Left ventricle myocardium inferior (tissue), 1 donor: Measurements from ENCODE around the gene MROH9. TPM values are rescaled to one million over a fixed set of nuclear protein-coding genes. Genes with fewer than 3 reads are reported as not detected.

Source experiments
- DNase-seq: peaks from one replicate; pipeline ENCODE4 v3.0.0-alpha.2; 2020
- H3K27ac ChIP-seq: fragments of 200-600 bp; replicated peaks from 2 replicates; pipeline ENCODE4 v1.8.0; 2021
- H3K27me3 ChIP-seq: fragments of 200-600 bp; 2 replicates; pipeline ENCODE4 v1.8.0; 2021; ENCODE audit warnings: low read depth
- H3K36me3 ChIP-seq: fragments of 200-600 bp; 2 replicates; pipeline ENCODE4 v1.8.0; 2021
- H3K4me1 ChIP-seq: fragments of 200-600 bp; 2 replicates; pipeline ENCODE4 v1.8.0; 2021
- H3K4me3 ChIP-seq: fragments of 200-600 bp; 2 replicates; pipeline ENCODE4 v1.8.0; 2021; ENCODE audit warnings: mild to moderate bottlenecking, moderate library complexity
- H3K9me3 ChIP-seq: fragments of 200-600 bp; replicated peaks from 2 replicates; pipeline ENCODE4 v1.8.0; 2021
- CTCF ChIP-seq: fragments of 200-600 bp; IDR thresholded peaks from 2 replicates; pipeline ENCODE4 v1.8.0; 2021; ENCODE audit warnings: antibody characterized with exemption, mild to moderate bottlenecking, borderline replicate concordance
- intact Hi-C: fragments of 100-400 bp; cut with micrococcal nuclease; formaldehyde crosslinking; loops from one replicate; pipeline ENCODE4 v1.11.0; 2022
- total RNA-seq: library from RNA; stranded (reverse); fragmentation: NEBNext Ultra II Directional; extraction: Animal tissue kit (Norgen Biotek cat#: 25700); gene quantifications from one replicate; pipeline ENCODE4 v1.2.1, GENCODE V29; 2021
- donor health status: DM: no; HTN: yes; CAD: no; lungs with severe emphysema.

The MROH9 gene
- total RNA-seq, 1 donor from 2014 or later: not detected

GRCh38 chr1:170993151-170993550 lies 57.8 kb downstream of the MROH9 start:
- no peaks in the 10 kb centered on the region for H3K4me1 ChIP-seq
- H3K9me3 ChIP-seq: no peaks in the 10 kb centered on the region

GRCh38 chr1:170993717-170994116 lies 58.4 kb downstream of the MROH9 start:
- intact Hi-C loops: no loop called here
- Histone ChIP-seq H3K27ac (no peak overlapping the region), H3K4me1 (no peaks in the 10 kb centered on the region), H3K36me3 (no peaks in the 10 kb centered on the region), H3K4me3 (no peak overlapping the region), H3K27me3 (no peaks in the 10 kb centered on the region), H3K9me3 (no peaks in the 10 kb centered on the region)
- no peak for DNase-seq
- no peak for TF ChIP-seq CTCF

More at GRCh38 chr1:170993151-170993550, 57.8 kb downstream of the MROH9 start:
- no peak for DNase-seq
- Histone ChIP-seq H3K27ac (no peak overlapping the region), H3K27me3 (no peaks in the 10 kb centered on the region), H3K36me3 (no peaks in the 10 kb centered on the region), H3K4me3 (no peak overlapping the region)
- TF ChIP-seq CTCF: no peak
- intact Hi-C loops: no loop called here

- no peaks in the 10 kb centered on the region for H3K9me3 ChIP-seq
- no peaks in the 10 kb centered on the region for H3K27me3 ChIP-seq
- no peak overlapping the region for H3K27ac ChIP-seq
- no peak for DNase-seq
- H3K4me3 ChIP-seq: no peak overlapping the region
- H3K36me3 ChIP-seq: no peaks in the 10 kb centered on the region
- no peak for TF ChIP-seq CTCF
- H3K4me1 ChIP-seq: no peaks in the 10 kb centered on the region
- intact Hi-C loops: no loop called here
Observed at GRCh38 chr1:171014880-171015279, 79.5 kb downstream of the MROH9 start.

DNA sequence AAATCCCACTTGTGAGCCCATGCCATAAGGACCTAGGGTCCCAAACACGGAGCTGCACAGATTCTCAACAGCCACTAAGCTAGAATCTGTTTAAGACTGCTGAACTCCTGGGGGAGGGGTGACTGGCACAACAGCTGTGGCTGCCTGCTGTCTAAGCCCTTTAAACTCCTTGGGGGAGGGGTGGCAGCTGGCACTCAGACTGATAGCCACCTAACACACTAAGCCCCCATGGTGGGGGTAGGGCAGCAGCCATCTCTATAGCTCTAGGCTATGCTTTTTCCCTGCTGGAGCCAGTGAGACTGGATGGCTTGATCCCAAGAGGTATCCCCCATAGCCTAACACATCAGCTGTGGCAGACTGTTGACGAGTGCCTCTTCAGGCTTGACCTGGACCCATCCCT lies 82.1 kb downstream of the MROH9 start:
- DNase-seq: no peak
- H3K27me3 ChIP-seq: no peaks in the 10 kb centered on the region
- H3K4me1 ChIP-seq: no peaks in the 10 kb centered on the region
- H3K36me3 ChIP-seq: no peaks in the 10 kb centered on the region
- intact Hi-C loops: no loop called here
- H3K4me3 ChIP-seq: no peak overlapping the region
- TF ChIP-seq CTCF: no peak
- H3K27ac ChIP-seq: no peak overlapping the region
- H3K9me3 ChIP-seq: peaks cover 14% of the 10 kb centered on the region

GRCh38 chr1:171019971-171020370 lies 84.6 kb downstream of the MROH9 start:
- DNase-seq: no peak
- no peak for TF ChIP-seq CTCF
- Histone ChIP-seq H3K27me3 (no peaks in the 10 kb centered on the region), H3K4me3 (no peak overlapping the region), H3K36me3 (no peaks in the 10 kb centered on the region), H3K4me1 (no peaks in the 10 kb centered on the region), H3K27ac (no peak overlapping the region), H3K9me3 (peaks cover 17% of the 10 kb centered on the region)
- intact Hi-C loops: no loop called here
